Astrocyte (in vitro differentiated cells and primary cell): ENCODE results near the gene VIP. TPM values are rescaled to one million over a fixed set of nuclear protein-coding genes. Genes with fewer than 3 reads are reported as not detected.

ENCODE experiments used
- DNase-seq: peaks from one replicate; pipeline ENCODE4 v3.0.0-alpha.2; 2010; ENCODE audit warnings: low read depth
- FAIRE-seq: peaks from 2 replicates; lab custom pipeline; 2011; peaks lifted over from hg19 to GRCh38; lab: Jason Lieb, UNC
- H2AFZ ChIP-seq: 2 replicates; pipeline ENCODE4 v1.6.0; 2012; ENCODE audit warnings: low read depth, low read length, inconsistent platforms
- H3K27ac ChIP-seq: 2 replicates; pipeline ENCODE4 v1.5.1; 2011; ENCODE audit warnings: low read depth, low read length, inconsistent platforms
- H3K27me3 ChIP-seq: 2 replicates; pipeline ENCODE4 v1.6.0; 2011; ENCODE audit warnings: low read length, inconsistent platforms; ENCODE audit not compliant: insufficient read depth
- H3K36me3 ChIP-seq: 2 replicates; pipeline ENCODE4 v1.5.1; 2011; ENCODE audit warnings: low read length, inconsistent platforms; ENCODE audit not compliant: insufficient read depth
- H3K4me1 ChIP-seq: 2 replicates; pipeline ENCODE4 v1.5.1; 2011; ENCODE audit warnings: low read length, inconsistent platforms; ENCODE audit not compliant: insufficient read depth
- H3K4me2 ChIP-seq: 2 replicates; pipeline ENCODE4 v1.6.0; 2012; ENCODE audit warnings: low read length, inconsistent platforms
- H3K4me3 ChIP-seq: 2 replicates; pipeline ENCODE4 v1.5.1; 2011; ENCODE audit warnings: low read depth, mild to moderate bottlenecking, low read length, inconsistent platforms; ENCODE audit not compliant: insufficient read depth
- H3K79me2 ChIP-seq: 2 replicates; pipeline ENCODE4 v1.6.0; 2012; ENCODE audit warnings: mild to moderate bottlenecking, low read length, inconsistent platforms; ENCODE audit not compliant: insufficient read depth
- H3K9ac ChIP-seq: 2 replicates; pipeline ENCODE4 v1.6.0; 2012; ENCODE audit warnings: mild to moderate bottlenecking, low read length, inconsistent platforms
- H3K9me3 ChIP-seq: 2 replicates; pipeline ENCODE4 v1.5.1; 2012; ENCODE audit warnings: low read depth, mild to moderate bottlenecking, low read length, inconsistent platforms; ENCODE audit not compliant: insufficient read depth
- H4K20me1 ChIP-seq: 2 replicates; pipeline ENCODE4 v1.6.0; 2012; ENCODE audit warnings: low read length, inconsistent platforms; ENCODE audit not compliant: insufficient read depth
- H3K27ac Mint-ChIP-seq: one replicate; pipeline ENCODE4 v1.8.0; 2021; ENCODE audit warnings: mild to moderate bottlenecking, mixed read lengths; ENCODE audit not compliant: unreplicated experiment
- H3K27me3 Mint-ChIP-seq: one replicate; pipeline ENCODE4 v1.8.0; 2021; ENCODE audit warnings: low read depth, mixed read lengths; ENCODE audit not compliant: unreplicated experiment
- H3K36me3 Mint-ChIP-seq: one replicate; pipeline ENCODE4 v1.8.0; 2021; ENCODE audit warnings: low read depth, mixed read lengths; ENCODE audit not compliant: unreplicated experiment
- H3K4me1 Mint-ChIP-seq: one replicate; pipeline ENCODE4 v1.8.0; 2021; ENCODE audit warnings: low read depth, mixed read lengths; ENCODE audit not compliant: unreplicated experiment
- H3K4me3 Mint-ChIP-seq: one replicate; pipeline ENCODE4 v1.8.0; 2021; ENCODE audit warnings: mild to moderate bottlenecking, moderate library complexity, mixed read lengths; ENCODE audit not compliant: unreplicated experiment
- H3K9me3 Mint-ChIP-seq: one replicate; pipeline ENCODE4 v1.8.0; 2021; ENCODE audit warnings: mild to moderate bottlenecking, mixed read lengths; ENCODE audit not compliant: unreplicated experiment
- CTCF ChIP-seq: IDR thresholded peaks from 2 replicates; pipeline ENCODE4 v1.5.1; 2011; ENCODE audit warnings: low read depth, mild to moderate bottlenecking, inconsistent platforms, low read length, moderate library complexity; ENCODE audit not compliant: insufficient read depth
- EZH2 ChIP-seq: IDR thresholded peaks from 2 replicates; pipeline ENCODE4 v1.6.1; 2012; ENCODE audit warnings: mild to moderate bottlenecking, low read length, inconsistent platforms; ENCODE audit not compliant: insufficient read depth
- total RNA-seq: library from RNA; stranded (reverse); gene quantifications from 2 replicates; pipeline ENCODE4 v1.2.1, GENCODE V29; 2021

Gene VIP
- total RNA-seq, 1 donor from 2014 or later, result 0.45 TPM

- no peak overlapping the region for H2AFZ ChIP-seq
- H3K36me3 ChIP-seq, result no peaks in the 10 kb centered on the region
- no peaks in the 10 kb centered on the region for H3K79me2 ChIP-seq
- H3K27me3 Mint-ChIP-seq, result no peaks in the 10 kb centered on the region
- no peak overlapping the region for H3K4me3 Mint-ChIP-seq
- TF ChIP-seq EZH2, result no peak
- TF ChIP-seq CTCF, result no peak
- H3K9me3 Mint-ChIP-seq, result no peaks in the 10 kb centered on the region
- no peaks in the 10 kb centered on the region for H3K36me3 Mint-ChIP-seq
- no peak overlapping the region for H3K4me2 ChIP-seq
- no peak overlapping the region for H3K4me3 ChIP-seq
- no peaks in the 10 kb centered on the region for H4K20me1 ChIP-seq
- H3K9ac ChIP-seq, result no peak overlapping the region
- no peaks in the 10 kb centered on the region for H3K4me1 ChIP-seq
- no peak for FAIRE-seq
- DNase-seq, result no peak
- peaks cover 15% of the 10 kb centered on the region for H3K4me1 Mint-ChIP-seq
- H3K27ac Mint-ChIP-seq, result no peak overlapping the region
- no peak overlapping the region for H3K27ac ChIP-seq
- H3K27me3 ChIP-seq, result no peaks in the 10 kb centered on the region
- no peaks in the 10 kb centered on the region for H3K9me3 ChIP-seq
Observed at GRCh38 chr6:152749336-152749735, 1.3 kb upstream of the VIP start.

- no peaks in the 10 kb centered on the region for H3K4me1 ChIP-seq
- H3K27ac ChIP-seq, result no peak overlapping the region
- FAIRE-seq (no peak), DNase-seq (no peak)
- no peak for TF ChIP-seq EZH2
- no peak for TF ChIP-seq CTCF
- no peaks in the 10 kb centered on the region for H4K20me1 ChIP-seq
- Mint-ChIP-seq H3K27ac (no peak overlapping the region), H3K27me3 (no peaks in the 10 kb centered on the region), H3K36me3 (no peaks in the 10 kb centered on the region), H3K4me1 (no peaks in the 10 kb centered on the region), H3K4me3 (no peak overlapping the region), H3K9me3 (no peaks in the 10 kb centered on the region)
- no peak overlapping the region for H3K9ac ChIP-seq
- no peak overlapping the region for H3K4me3 ChIP-seq
- H3K36me3 ChIP-seq, result no peaks in the 10 kb centered on the region
- H2AFZ ChIP-seq, result no peak overlapping the region
- no peak overlapping the region for H3K4me2 ChIP-seq
- no peaks in the 10 kb centered on the region for H3K79me2 ChIP-seq
- no peaks in the 10 kb centered on the region for H3K27me3 ChIP-seq
- no peaks in the 10 kb centered on the region for H3K9me3 ChIP-seq
Observed at GRCh38 chr6:152765331-152765730, 14.7 kb downstream of the VIP start.

- H3K27ac Mint-ChIP-seq, result no peak overlapping the region
- Histone ChIP-seq H3K79me2 (no peaks in the 10 kb centered on the region), H3K27me3 (no peaks in the 10 kb centered on the region), H2AFZ (no peak overlapping the region), H3K4me3 (no peak overlapping the region), H4K20me1 (no peaks in the 10 kb centered on the region), H3K36me3 (no peaks in the 10 kb centered on the region), H3K9ac (no peak overlapping the region), H3K4me1 (no peaks in the 10 kb centered on the region), H3K27ac (no peak overlapping the region), H3K4me2 (no peak overlapping the region), H3K9me3 (peaks cover 3% of the 10 kb centered on the region)
- FAIRE-seq, result no peak
- TF ChIP-seq EZH2 (no peak), CTCF (no peak)
- H3K4me3 Mint-ChIP-seq, result no peak overlapping the region
- H3K9me3 Mint-ChIP-seq, result no peaks in the 10 kb centered on the region
- H3K4me1 Mint-ChIP-seq, result no peaks in the 10 kb centered on the region
- no peaks in the 10 kb centered on the region for H3K27me3 Mint-ChIP-seq
- no peaks in the 10 kb centered on the region for H3K36me3 Mint-ChIP-seq
- DNase-seq, result no peak
Observed at GRCh38 chr6:152769159-152769558, 18.6 kb downstream of the VIP start.
